Lower lobe of right lung (tissue), 2 donors: ENCODE results near the gene PSMB8. TPM values are rescaled to one million over a fixed set of nuclear protein-coding genes. Genes with fewer than 3 reads are reported as not detected.
"Not testable (repeated sequence)": the region's sequence is repeated elsewhere in the genome, so short reads cannot be mapped to it uniquely, and the experiment has no call there.

ENCODE experiments used
- ATAC-seq, 2 donors: fragments of 200-7000 bp; cut with Tn5 transposase; one replicate each; pipeline ENCODE4 v1.9.1; 2020 to 2022; ENCODE audit warnings: mild to moderate bottlenecking in 2 of 2, moderate library complexity in 2 of 2
- DNase-seq: peaks from one replicate; pipeline ENCODE4 v3.0.0-alpha.2; 2020
- H3K27ac ChIP-seq: fragments of 200-600 bp; one replicate; pipeline ENCODE4 v1.8.0; 2022
- H3K27me3 ChIP-seq: fragments of 200-600 bp; one replicate; pipeline ENCODE4 v1.8.0; 2022; ENCODE audit warnings: low read depth
- H3K36me3 ChIP-seq: fragments of 200-600 bp; one replicate; pipeline ENCODE4 v1.8.0; 2022; ENCODE audit warnings: mild to moderate bottlenecking
- H3K4me1 ChIP-seq: fragments of 200-600 bp; one replicate; pipeline ENCODE4 v1.8.0; 2022
- H3K4me3 ChIP-seq: fragments of 200-600 bp; one replicate; pipeline ENCODE4 v1.8.0; 2022; ENCODE audit warnings: mild to moderate bottlenecking
- H3K9me3 ChIP-seq: fragments of 200-600 bp; one replicate; pipeline ENCODE4 v1.8.0; 2022
- CTCF ChIP-seq: fragments of 200-600 bp; IDR thresholded peaks from one replicate; pipeline ENCODE4 v1.8.0; 2022; ENCODE audit warnings: antibody characterized with exemption, mild to moderate bottlenecking
- intact Hi-C: fragments of 100-400 bp; cut with DNase I; formaldehyde crosslinking; loops from one replicate; pipeline ENCODE4 v1.11.0; 2022
- total RNA-seq: library from RNA; stranded (reverse); fragmentation: NEBNext Ultra II Directional; extraction: Animal tissue kit (Norgen Biotek cat#: 25700); gene quantifications from one replicate; pipeline ENCODE4 v1.2.1, GENCODE V29; 2021
- donor health status: DM: no; HTN: yes; CAD: no; lungs with severe emphysema.

Gene PSMB8
- total RNA-seq, 1 donor from 2014 or later: 103 TPM

- DNase-seq (no peak), ATAC-seq (no peak)
- H3K4me3 ChIP-seq: no peak overlapping the region
- TF ChIP-seq CTCF: no peak
- H3K9me3 ChIP-seq: no peaks in the 10 kb centered on the region
- H3K27me3 ChIP-seq: no peaks in the 10 kb centered on the region
- intact Hi-C loops: no loop called here
- H3K36me3 ChIP-seq: no peaks in the 10 kb centered on the region
- no peaks in the 10 kb centered on the region for H3K4me1 ChIP-seq
- no peak overlapping the region for H3K27ac ChIP-seq
Observed at GRCh38 chr6:32815115-32815514, 28.7 kb downstream of the PSMB8 start.

GRCh38 chr6:32814145-32814544, 29.7 kb downstream of the PSMB8 start:
- no peak for DNase-seq
- Histone ChIP-seq H3K36me3 (no peaks in the 10 kb centered on the region), H3K4me3 (no peak overlapping the region), H3K27me3 (no peaks in the 10 kb centered on the region), H3K9me3 (no peaks in the 10 kb centered on the region), H3K27ac (no peak overlapping the region), H3K4me1 (no peaks in the 10 kb centered on the region)
- no peak for ATAC-seq
- no peak for TF ChIP-seq CTCF
- intact Hi-C loops: no loop called here

GRCh38 chr6:32809171-32809570, 34.7 kb downstream of the PSMB8 start:
- no peak for TF ChIP-seq CTCF
- no peaks in the 10 kb centered on the region for H3K4me1 ChIP-seq
- no peak for DNase-seq
- intact Hi-C loops: no loop called here
- H3K4me3 ChIP-seq: no peak overlapping the region
- H3K27me3 ChIP-seq: peaks cover 7% of the 10 kb centered on the region
- no peaks in the 10 kb centered on the region for H3K9me3 ChIP-seq
- no peak overlapping the region for H3K27ac ChIP-seq
- no peak for ATAC-seq
- no peaks in the 10 kb centered on the region for H3K36me3 ChIP-seq

- peaks cover 15% of the 10 kb centered on the region for H3K27me3 ChIP-seq
Observed at GRCh38 chr6:32807020-32807580, 36.7 kb downstream of the PSMB8 start.

GRCh38 chr6:32805404-32805803, 38.4 kb downstream of the PSMB8 start:
- H3K36me3 ChIP-seq, ATAC-seq, DNase-seq, H3K4me3 ChIP-seq, H3K4me1 ChIP-seq, H3K27ac ChIP-seq, H3K9me3 ChIP-seq, intact Hi-C loops: not testable (repeated sequence)
- peaks cover 15% of the 10 kb centered on the region for H3K27me3 ChIP-seq

More at GRCh38 chr6:32807020-32807580, 36.7 kb downstream of the PSMB8 start:
- no peak for DNase-seq
- no peak for TF ChIP-seq CTCF
- ATAC-seq: no peak
- H3K27ac ChIP-seq: no peak overlapping the region
- H3K4me1 ChIP-seq: no peaks in the 10 kb centered on the region
- H3K36me3 ChIP-seq: no peaks in the 10 kb centered on the region
- intact Hi-C loops: no loop called here
- no peak overlapping the region for H3K4me3 ChIP-seq
- no peaks in the 10 kb centered on the region for H3K9me3 ChIP-seq

GRCh38 chr6:32803416-32803815, 40.4 kb downstream of the PSMB8 start:
- H3K4me3 ChIP-seq: no peak overlapping the region
- no peaks in the 10 kb centered on the region for H3K9me3 ChIP-seq
- ATAC-seq: no peak
- no peak for TF ChIP-seq CTCF
- H3K27me3 ChIP-seq: peaks cover 21% of the 10 kb centered on the region
- no peak overlapping the region for H3K27ac ChIP-seq
- no peaks in the 10 kb centered on the region for H3K4me1 ChIP-seq
- DNase-seq: no peak
- no peaks in the 10 kb centered on the region for H3K36me3 ChIP-seq
- intact Hi-C loops: no loop called here
